Suprapubic skin (tissue), 4 donors: ENCODE data around the gene OR8B3. TPM values are rescaled to one million over a fixed set of nuclear protein-coding genes. Genes with fewer than 3 reads are reported as not detected.

Experiments
- DNase-seq, 2 donors: peaks; one replicate each; pipeline ENCODE4 v3.0.0-alpha.2; 2019; ENCODE audit warnings: low spot score in 2 of 2
- H3K27ac ChIP-seq: fragments of 200-600 bp; sonication (generic); one replicate; pipeline ENCODE4 v1.5.1; 2019
- H3K27me3 ChIP-seq: fragments of 200-600 bp; sonication (generic); one replicate; pipeline ENCODE4 v1.5.1; 2019
- H3K36me3 ChIP-seq: fragments of 200-600 bp; sonication (generic); one replicate; pipeline ENCODE4 v1.5.1; 2019
- H3K4me1 ChIP-seq: fragments of 200-600 bp; sonication (generic); one replicate; pipeline ENCODE4 v1.5.1; 2019
- H3K4me3 ChIP-seq: fragments of 200-600 bp; sonication (generic); one replicate; pipeline ENCODE4 v1.5.1; 2019; ENCODE audit warnings: mild to moderate bottlenecking
- H3K9me3 ChIP-seq: fragments of 200-600 bp; sonication (generic); one replicate; pipeline ENCODE4 v1.5.1; 2019
- EP300 ChIP-seq: sonication (generic); formaldehyde crosslinking; IDR thresholded peaks from one replicate; pipeline ENCODE4 v1.6.1; 2017; ENCODE audit warnings: antibody characterized with exemption
- POLR2A ChIP-seq, 2 donors: fragments of 450-650 bp; IDR thresholded peaks; one replicate each; pipeline ENCODE4 v1.6.1; 2017; ENCODE audit warnings: antibody characterized with exemption in 2 of 2, mild to moderate bottlenecking in 2 of 2, moderate library complexity in 2 of 2
- POLR2AphosphoS5 ChIP-seq, 3 donors: sonication (generic); formaldehyde crosslinking; IDR thresholded peaks; one replicate each; pipeline ENCODE4 v1.6.1; 2017; ENCODE audit warnings: antibody characterized with exemption in 3 of 3
- WGBS: methylation state at CpG from one replicate; pipeline ENCODE4 v1.1.5; 2018; 5-methylcytosine and 5-hydroxymethylcytosine counted together
- total RNA-seq, 4 donors: library from RNA; depleted of rRNA; stranded (reverse); fragments of >200 nt; gene quantifications; one replicate each; pipeline ENCODE4 v1.1.0, GENCODE V29; 2016
- TF ChIP-seq, protein P1 (sequence below), 2 donors: fragments of 200-600 bp in 1 of 2; fragments of 450-650 bp in 1 of 2; sonication (generic) in 1 of 2; IDR thresholded peaks; one replicate each; pipeline ENCODE4 v1.5.1; 2016 to 2019; ENCODE audit warnings: antibody characterized with exemption in 2 of 2, mild to moderate bottlenecking in 1 of 2, moderate library complexity in 1 of 2

Gene OR8B3
- total RNA-seq, 4 donors from 2014 or later, result not detected

DNA sequence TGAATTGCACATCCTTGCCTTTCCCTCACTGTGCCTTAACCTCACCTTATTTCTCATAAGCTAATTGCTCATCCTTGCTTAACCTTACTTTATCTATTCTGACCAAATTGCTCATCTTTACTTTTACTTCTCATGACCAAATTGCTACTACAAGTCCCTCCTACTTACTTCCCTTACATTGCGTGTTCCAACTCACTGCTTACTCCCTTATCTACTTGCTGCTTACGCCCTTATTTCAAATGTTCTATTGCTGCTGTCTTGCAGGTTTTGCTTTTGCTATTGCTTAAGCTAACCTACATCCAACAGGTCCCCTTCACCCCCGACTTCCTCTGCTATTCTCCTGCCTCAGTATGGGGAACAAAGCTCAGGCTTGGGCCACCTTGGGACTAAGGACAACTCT, 22.5 kb downstream of the OR8B3 start:
- Histone ChIP-seq H3K27me3 (no peaks in the 10 kb centered on the region), H3K36me3 (no peaks in the 10 kb centered on the region), H3K27ac (no peak overlapping the region), H3K4me3 (no peak overlapping the region), H3K9me3 (no peaks in the 10 kb centered on the region), H3K4me1 (no peaks in the 10 kb centered on the region)
- 74% methylated on average over 3 of the region's 3 CpGs for WGBS
- TF ChIP-seq POLR2A (IDR thresholded peaks at IDR 0.05), result no peak
- no peak for TF ChIP-seq POLR2AphosphoS5 (IDR thresholded peaks at IDR 0.05)
- TF ChIP-seq EP300, result no peak
- TF ChIP-seq, protein P1, sequence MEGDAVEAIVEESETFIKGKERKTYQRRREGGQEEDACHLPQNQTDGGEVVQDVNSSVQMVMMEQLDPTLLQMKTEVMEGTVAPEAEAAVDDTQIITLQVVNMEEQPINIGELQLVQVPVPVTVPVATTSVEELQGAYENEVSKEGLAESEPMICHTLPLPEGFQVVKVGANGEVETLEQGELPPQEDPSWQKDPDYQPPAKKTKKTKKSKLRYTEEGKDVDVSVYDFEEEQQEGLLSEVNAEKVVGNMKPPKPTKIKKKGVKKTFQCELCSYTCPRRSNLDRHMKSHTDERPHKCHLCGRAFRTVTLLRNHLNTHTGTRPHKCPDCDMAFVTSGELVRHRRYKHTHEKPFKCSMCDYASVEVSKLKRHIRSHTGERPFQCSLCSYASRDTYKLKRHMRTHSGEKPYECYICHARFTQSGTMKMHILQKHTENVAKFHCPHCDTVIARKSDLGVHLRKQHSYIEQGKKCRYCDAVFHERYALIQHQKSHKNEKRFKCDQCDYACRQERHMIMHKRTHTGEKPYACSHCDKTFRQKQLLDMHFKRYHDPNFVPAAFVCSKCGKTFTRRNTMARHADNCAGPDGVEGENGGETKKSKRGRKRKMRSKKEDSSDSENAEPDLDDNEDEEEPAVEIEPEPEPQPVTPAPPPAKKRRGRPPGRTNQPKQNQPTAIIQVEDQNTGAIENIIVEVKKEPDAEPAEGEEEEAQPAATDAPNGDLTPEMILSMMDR (IDR thresholded peaks at IDR 0.05), result no peak
- DNase-seq, result no peak

DNA sequence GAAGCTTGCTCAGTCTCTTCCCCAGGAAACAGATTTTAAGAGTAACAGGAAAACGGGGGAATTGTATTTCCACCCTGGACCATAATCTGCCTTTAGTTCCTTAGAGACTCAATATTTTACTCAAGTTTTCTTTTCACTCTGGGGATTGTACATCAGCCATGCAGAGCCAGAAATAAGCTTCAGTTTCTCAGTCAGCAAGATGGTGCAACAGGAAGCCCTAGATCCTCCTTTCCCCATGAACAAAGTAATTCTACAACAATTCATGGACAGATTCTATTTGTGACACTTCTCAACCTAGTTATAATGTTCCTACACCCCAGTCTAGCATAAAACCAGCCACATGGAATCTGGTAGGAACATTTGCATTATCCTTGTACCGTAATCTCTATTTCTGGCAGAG, 39.3 kb downstream of the OR8B3 start:
- DNase-seq, result no peak
- no peak overlapping the region for H3K4me3 ChIP-seq
- TF ChIP-seq POLR2AphosphoS5 (IDR thresholded peaks at IDR 0.05), result no peak
- TF ChIP-seq EP300, result no peak
- TF ChIP-seq POLR2A (IDR thresholded peaks at IDR 0.05), result no peak
- TF ChIP-seq, protein P1 (IDR thresholded peaks at IDR 0.05), result no peak
- H3K36me3 ChIP-seq, result no peaks in the 10 kb centered on the region
- H3K4me1 ChIP-seq, result no peaks in the 10 kb centered on the region
- H3K9me3 ChIP-seq, result no peaks in the 10 kb centered on the region
- no peak overlapping the region for H3K27ac ChIP-seq
- H3K27me3 ChIP-seq, result no peaks in the 10 kb centered on the region
- 39% methylated on average over 2 of the region's 2 CpGs for WGBS

DNA sequence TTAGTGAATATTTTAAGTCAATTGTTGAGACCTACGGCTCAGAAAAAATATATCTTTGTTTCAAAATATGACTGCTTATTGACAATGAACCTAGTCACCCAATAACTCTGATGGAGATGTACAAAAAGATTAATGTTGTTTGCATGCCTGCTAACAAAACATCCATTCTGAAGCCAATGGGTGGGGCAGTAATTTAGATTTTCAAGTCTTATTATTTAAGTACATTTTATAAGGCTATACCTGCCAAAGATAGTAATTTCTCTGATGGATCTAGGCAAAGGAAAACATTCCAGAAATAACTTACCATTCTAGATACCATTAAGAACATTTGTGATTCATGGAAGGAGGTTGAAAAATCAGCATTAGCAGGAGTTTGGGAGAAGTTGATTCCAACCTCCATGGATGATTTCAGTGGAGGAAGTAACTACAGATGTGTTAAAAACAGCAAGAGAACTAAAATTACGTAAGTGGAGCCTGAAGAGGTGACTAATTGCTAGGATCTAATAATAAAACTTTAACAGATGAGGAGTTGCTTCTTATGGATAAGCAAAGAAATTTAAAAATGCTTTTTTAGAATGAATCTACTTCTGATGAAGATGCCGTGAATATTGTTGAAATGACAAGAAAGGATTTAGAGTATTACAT, 52.4 kb downstream of the OR8B3 start:
- H3K27me3 ChIP-seq, result no peaks in the 10 kb centered on the region
- no peak overlapping the region for H3K27ac ChIP-seq
- H3K4me3 ChIP-seq, result no peak overlapping the region
- H3K9me3 ChIP-seq, result peaks cover 10% of the 10 kb centered on the region
- H3K36me3 ChIP-seq, result no peaks in the 10 kb centered on the region
- no peaks in the 10 kb centered on the region for H3K4me1 ChIP-seq
- whole genome bisulfite sequencing, result 68% methylated on average over 3 of the region's 3 CpGs
- no peak for DNase-seq
- no peak for TF ChIP-seq EP300
- no peak for TF ChIP-seq POLR2AphosphoS5 (IDR thresholded peaks at IDR 0.05)
- TF ChIP-seq, protein P1 (IDR thresholded peaks at IDR 0.05), result no peak
- no peak for TF ChIP-seq POLR2A (IDR thresholded peaks at IDR 0.05)

Other genes starting within 250 kb of the OR8B3 start
- not detected for gene OR10D3, start 215.7 kb downstream of the OR8B3 start, total RNA-seq
- not detected for gene OR8G1, start 157.9 kb downstream of the OR8B3 start, total RNA-seq
- not detected for gene OR8G5, start 142.6 kb downstream of the OR8B3 start, total RNA-seq
- gene OR8D1, start 85.1 kb downstream of the OR8B3 start, total RNA-seq, result not detected
- not detected for gene OR8D2, start 78.8 kb downstream of the OR8B3 start, total RNA-seq
- gene OR8B2, start 14.5 kb downstream of the OR8B3 start, total RNA-seq, result not detected
- gene OR8B4, start 25.8 kb upstream of the OR8B3 start, total RNA-seq, result not detected
- not detected for gene OR8B8, start 46.7 kb upstream of the OR8B3 start, total RNA-seq
- gene OR8B12, start 144.6 kb upstream of the OR8B3 start, total RNA-seq, result not detected
- gene OR8A1, start 171.0 kb upstream of the OR8B3 start, total RNA-seq, result not detected
- gene PANX3, start 212.4 kb upstream of the OR8B3 start, total RNA-seq, result not detected
- gene TBRG1, start 223.8 kb upstream of the OR8B3 start, total RNA-seq, result 10 to 100 TPM; 25.9 to 48.8 (median 32.8) TPM